Stimulated activated naive CD8-positive, alpha-beta T cell treated with anti-CD3 and anti-CD28 coated beads, Interleukin-15, Interleukin-2, amounts not matched to agents 100 U/mL and 50 U/mL, for 24 hours (primary cell): Measurements from ENCODE around the gene TRAF3IP3.

Experiments used
- ATAC-seq: fragments of 150-1000 bp; cut with Tn5 transposase; one replicate; pipeline ENCODE4 v1.10.0; 2021
- DNase-seq: peaks from one replicate; pipeline ENCODE4 v3.0.0; 2021

The TRAF3IP3 gene

DNA sequence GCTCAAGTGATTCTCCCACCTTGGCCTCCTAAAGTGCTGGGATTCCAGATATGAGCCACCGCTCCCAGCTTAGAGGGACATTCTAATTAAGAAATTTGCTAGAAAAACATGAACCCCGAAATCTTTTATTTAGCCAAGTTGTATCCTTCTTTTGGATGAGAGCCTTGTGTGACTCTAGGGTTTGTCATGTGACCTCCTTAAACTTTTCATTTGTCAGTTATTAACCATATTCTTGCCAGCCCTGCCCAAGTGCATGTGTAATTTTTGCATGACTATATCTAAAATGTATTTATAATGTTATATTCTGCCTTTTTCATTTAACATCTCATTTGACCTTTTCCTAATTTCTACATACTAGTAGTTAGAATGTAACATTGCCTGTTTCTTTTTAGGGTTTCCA lies 73.9 kb downstream of the TRAF3IP3 start:
- DNase-seq: no peak
- ATAC-seq: no peak

DNA sequence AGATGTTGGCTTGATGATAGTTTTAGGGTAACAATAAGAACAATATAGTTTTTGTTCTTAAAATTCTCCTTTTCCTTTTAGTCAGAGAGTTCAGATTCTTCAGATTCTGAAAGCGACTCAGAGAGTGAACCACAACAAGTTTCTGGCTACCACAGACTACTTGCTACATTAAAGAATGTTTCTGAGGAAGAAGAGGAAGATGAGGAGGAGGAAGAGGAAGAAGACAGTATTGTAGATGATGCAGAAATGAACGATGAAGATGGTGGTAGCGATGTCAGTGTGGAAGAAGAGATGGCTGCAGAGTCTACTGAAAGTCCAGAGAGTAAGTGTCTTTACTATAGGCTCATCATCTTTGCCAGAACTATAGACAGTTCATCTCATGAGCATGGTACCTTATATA lies 74.9 kb downstream of the TRAF3IP3 start:
- DNase-seq: no peak
- no peak for ATAC-seq

DNA sequence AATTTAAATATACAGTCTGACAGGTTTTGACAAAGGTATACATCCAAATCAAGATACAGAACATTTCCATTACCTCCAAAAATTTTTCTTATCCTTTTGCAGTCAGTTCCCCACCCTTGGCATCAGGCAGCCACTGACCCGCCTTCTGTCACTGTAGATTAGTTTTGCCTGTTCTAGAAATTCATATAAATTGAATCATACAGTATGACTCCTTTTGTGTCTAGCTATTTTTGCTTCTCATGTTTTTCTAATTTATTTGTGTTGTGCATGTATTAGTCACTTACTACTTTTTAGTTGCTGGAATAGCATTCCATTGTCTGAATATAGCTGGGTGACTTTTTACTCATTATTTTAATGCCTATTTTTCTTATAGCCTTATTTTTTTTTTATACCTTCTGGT lies 75.8 kb downstream of the TRAF3IP3 start:
- DNase-seq: no peak
- ATAC-seq: no peak
